HepG2 (cell line): ENCODE results near the gene KAT6B. TPM values are rescaled to one million over a fixed set of nuclear protein-coding genes. Genes with fewer than 3 reads are reported as not detected.
A peak's percentile ranks its signal among the peaks of the same experiment; 100 is the strongest.

Experiments
- AKNA ChIP-seq: sonication (generic); formaldehyde crosslinking; IDR thresholded peaks from 2 replicates; pipeline ENCODE4 v1.4.0; 2020; ENCODE audit warnings: missing genetic modification reagents, borderline replicate concordance
- ASH2L ChIP-seq: fragments of 300-600, 200-600 bp; sonication (generic); IDR thresholded peaks from 2 replicates; pipeline ENCODE4 v1.7.0; 2017; ENCODE audit warnings: low read depth, mild to moderate bottlenecking, moderate library complexity, mixed read lengths, low read length; ENCODE audit not compliant: insufficient read length
- DMTF1 ChIP-seq: sonication (generic); formaldehyde crosslinking; IDR thresholded peaks from 2 replicates; pipeline ENCODE4 v1.4.0; 2020; ENCODE audit warnings: mild to moderate bottlenecking, missing genetic modification reagents
- FUBP1 ChIP-seq: sonication (generic); formaldehyde crosslinking; IDR thresholded peaks from 2 replicates; pipeline ENCODE4 v1.5.1; 2020; ENCODE audit warnings: missing genetic modification reagents, mild to moderate bottlenecking, borderline replicate concordance
- KLF16 ChIP-seq, 2 experiments: sonication (generic) in 1 of 2; formaldehyde crosslinking in 1 of 2; IDR thresholded peaks; 2 replicates each; pipeline versions ENCODE4 v1.6.1 to v1.8.0; 2016 to 2023; ENCODE audit warnings: missing genetic modification reagents in 2 of 2, missing compliant biosample characterization in 1 of 2
- PLRG1 ChIP-seq: fragments of 450-650 bp; conservative IDR thresholded peaks from 2 replicates; pipeline ENCODE4 v1.6.1; 2016
- ZNF558 ChIP-seq: sonication (generic); formaldehyde crosslinking; IDR thresholded peaks from 2 replicates; pipeline ENCODE4 v1.9.0; 2022; ENCODE audit warnings: mild to moderate bottlenecking, missing genetic modification reagents, borderline replicate concordance
- ZNF577 ChIP-seq: sonication (generic); formaldehyde crosslinking; IDR thresholded peaks from 2 replicates; pipeline ENCODE4 v1.4.0; 2020; ENCODE audit warnings: mild to moderate bottlenecking, low read depth, missing genetic modification reagents, borderline replicate concordance
- ZNF614 ChIP-seq: IDR thresholded peaks from 2 replicates; pipeline ENCODE4 v1.6.1; 2018; ENCODE audit warnings: missing biosample characterization, missing genetic modification reagents, inconsistent platforms, borderline replicate concordance
- ZNF788 ChIP-seq: sonication (generic); formaldehyde crosslinking; IDR thresholded peaks from 2 replicates; pipeline ENCODE4 v1.5.0; 2020; ENCODE audit warnings: mild to moderate bottlenecking, missing genetic modification reagents, borderline replicate concordance
- ZSCAN29 ChIP-seq: sonication (generic); formaldehyde crosslinking; conservative IDR thresholded peaks from 2 replicates; pipeline ENCODE4 v1.4.0; 2020; ENCODE audit warnings: mild to moderate bottlenecking, missing genetic modification reagents
- polyA plus RNA-seq, 8 experiments: library from polyadenylated mRNA; depleted of rRNA in 3 of 8; stranded (reverse) in 7 of 8; unstranded in 1 of 8; fragments of >200 nt; fragmentation: Illumina TruSeq in 4 of 8; extraction: Trizol in 4 of 8; gene quantifications; 2 replicates each; pipeline versions ENCODE4 v1.2.1 to v1.2.3, GENCODE V29; 2011 to 2016; ENCODE audit warnings: low read depth in 4 of 8, missing spikeins in 1 of 8, mixed read lengths in 1 of 8; ENCODE audit not compliant: insufficient read depth in 1 of 8
- total RNA-seq, 5 experiments: library from RNA; depleted of rRNA; stranded (reverse); fragments of >200 nt; fragmentation: Illumina TruSeq; extraction: Trizol; gene quantifications; 2 replicates each; pipeline ENCODE4 v1.2.3, GENCODE V29; 2016; ENCODE audit warnings: low read depth in 1 of 5

Gene KAT6B
- total and polyA plus RNA-seq, 2 of the 13 experiments (the other 11 are each of a cell fraction or from before 2014, with no cell fraction given), result 3.0 to 9.5 TPM

- no peak for TF ChIP-seq AKNA (CRISPR knock-in tag)
- TF ChIP-seq ZSCAN29, result no peak
- no peak for TF ChIP-seq PLRG1
- peak in 1 of 2 experiments; percentile 59; a peak in 1 of 4 replicates for TF ChIP-seq KLF16 (CRISPR knock-in tag; IDR thresholded peaks at IDR 0.05)
- peak; percentile 45 for TF ChIP-seq ASH2L
- TF ChIP-seq DMTF1 (CRISPR knock-in tag), result no peak
- no peak for TF ChIP-seq ZNF614
- TF ChIP-seq ZNF558 (CRISPR knock-in tag), result no peak; the same call in 1 of the 2 replicates
- peak; percentile 43; the same call in 1 of the 2 replicates for TF ChIP-seq ZNF788 (CRISPR knock-in tag)
- no peak for TF ChIP-seq FUBP1 (CRISPR knock-in tag)
- no peak for TF ChIP-seq ZNF577
These were observed 844 bp upstream of the KAT6B start (continued) for GRCh38 chr10:74825371-74826141.
